ENCODE results near the gene SDE2. TPM values are rescaled to one million over a fixed set of nuclear protein-coding genes. Genes with fewer than 3 reads are reported as not detected.
A peak's percentile ranks its signal among the peaks of the same experiment; 100 is the strongest.
"Not testable (repeated sequence)": the region's sequence is repeated elsewhere in the genome, so short reads cannot be mapped to it uniquely, and the experiment has no call there.

Gene SDE2
- total and polyA plus RNA-seq, 8 donors = 3.3 to 12.4 (median 8.5) TPM

- TF ChIP-seq CTCF (IDR thresholded peaks at IDR 0.05) = no peak
- FAIRE-seq (no peak), ATAC-seq (no peak), DNase-seq (no peak)
- 75 to 81% methylated on average over 3 of the region's 3 CpGs for WGBS, 2 donors
- H3K27me3 ChIP-seq = no peaks in the 10 kb centered on the region
- H3K4me1 ChIP-seq = no peaks in the 10 kb centered on the region
- H3K4me3 ChIP-seq = no peak overlapping the region
- no peaks in the 10 kb centered on the region for H3K36me3 ChIP-seq
- no peak overlapping the region for H3K27ac ChIP-seq
- no peaks in the 10 kb centered on the region for H3K9me3 ChIP-seq
- intact Hi-C loops (cut with DNase I) = no loop called here
Measured at GRCh38 chr1:225936523-225936922, 62.6 kb downstream of the SDE2 start.

GRCh38 chr1:225936086-225936485, 63.1 kb downstream of the SDE2 start:
- intact Hi-C loops (cut with DNase I); H3K9me3 ChIP-seq; H3K4me1 ChIP-seq; H3K27ac ChIP-seq; H3K4me3 ChIP-seq; FAIRE-seq; H3K36me3 ChIP-seq; H3K27me3 ChIP-seq: not testable (repeated sequence)
- ATAC-seq (peak in 3 of 4 donors; percentile 40 to 63 (median 52)), DNase-seq (peak in 2 of 6 donors; percentile 32 to 37)
- 66 to 70% methylated on average over 8 of the region's 8 CpGs for WGBS, 2 donors

- DNase-seq = no peak
- TF ChIP-seq CTCF (IDR thresholded peaks at IDR 0.05) = no peak
- Histone ChIP-seq H3K9me3 (no peaks in the 10 kb centered on the region), H3K27me3 (no peaks in the 10 kb centered on the region), H3K4me3 (no peak overlapping the region), H3K4me1 (no peaks in the 10 kb centered on the region), H3K36me3 (no peaks in the 10 kb centered on the region), H3K27ac (no peak overlapping the region)
- no peak for ATAC-seq
- intact Hi-C loops (cut with DNase I) = no loop called here
- FAIRE-seq = no peak
- WGBS, 2 donors = 88 to 96% methylated on average over 5 of the region's 5 CpGs
Measured at GRCh38 chr1:225934711-225935110, 64.4 kb downstream of the SDE2 start.

- TF ChIP-seq CTCF (IDR thresholded peaks at IDR 0.05) = no peak
- ATAC-seq (no peak), DNase-seq (no peak), FAIRE-seq (no peak)
- Histone ChIP-seq H3K4me3 (no peak overlapping the region), H3K4me1 (no peaks in the 10 kb centered on the region), H3K9me3 (no peaks in the 10 kb centered on the region), H3K27me3 (no peaks in the 10 kb centered on the region), H3K36me3 (no peaks in the 10 kb centered on the region), H3K27ac (no peak overlapping the region)
- intact Hi-C loops (cut with DNase I) = no loop called here
- 54 to 73% methylated on average over 2 of the region's 2 CpGs for WGBS, 2 donors
Measured at GRCh38 chr1:225933072-225933471, 66.1 kb downstream of the SDE2 start.

Other genes starting within 250 kb of the SDE2 start
- gene SRP9, start 221.5 kb downstream of the SDE2 start, total RNA-seq = 100 to 1,000 TPM in 1 of 6 donors, 10 to 100 TPM in 5; 63.0 to 102 (median 89.5) TPM
- gene SRP9, start 221.5 kb downstream of the SDE2 start, polyA plus RNA-seq = 100 to 1,000 TPM in 1 of 2 donors, 10 to 100 TPM in 1; 78.0 to 145 TPM
- gene EPHX1, start 189.2 kb downstream of the SDE2 start, total RNA-seq = 100 to 1,000 TPM in 5 of 6 donors, 10 to 100 TPM in 1; 87.2 to 168 (median 144) TPM
- 10 to 100 TPM; 26.1 to 58.0 TPM for gene EPHX1, start 189.2 kb downstream of the SDE2 start, polyA plus RNA-seq
- 100 to 1,000 TPM in 1 of 6 donors, 10 to 100 TPM in 5; 56.3 to 124 (median 76.4) TPM for gene TMEM63A, start 117.0 kb downstream of the SDE2 start, total RNA-seq
- 100 to 1,000 TPM in 1 of 2 donors, 10 to 100 TPM in 1; 88.9 to 185 TPM for gene TMEM63A, start 117.0 kb downstream of the SDE2 start, polyA plus RNA-seq
- 100 to 1,000 TPM in 1 of 6 donors, 10 to 100 TPM in 4, 1 to 10 TPM in 1; 4.1 to 146 (median 55.9) TPM for gene LEFTY1, start 110.2 kb downstream of the SDE2 start, total RNA-seq
- 10 to 100 TPM in 1 of 2 donors, 1 to 10 TPM in 1; 8.4 to 57.6 TPM for gene LEFTY1, start 110.2 kb downstream of the SDE2 start, polyA plus RNA-seq
- gene PYCR2, start 75.1 kb downstream of the SDE2 start, total RNA-seq = 10 to 100 TPM; 21.3 to 38.4 (median 30.5) TPM
- 10 to 100 TPM; 69.2 to 88.9 TPM for gene PYCR2, start 75.1 kb downstream of the SDE2 start, polyA plus RNA-seq
- gene LEFTY2, start 58.1 kb downstream of the SDE2 start, total RNA-seq = 10 to 100 TPM in 1 of 6 donors, under 1 TPM in 1, not detected in 4; 0.09 to 16.3 TPM
- gene LEFTY2, start 58.1 kb downstream of the SDE2 start, polyA plus RNA-seq = 1 to 10 TPM in 1 of 2 donors, under 1 TPM in 1; 0.07 to 1.4 TPM
- 100 to 1,000 TPM; 122 to 302 (median 193) TPM for gene H3-3A, start 63.4 kb upstream of the SDE2 start, total RNA-seq
- gene H3-3A, start 63.4 kb upstream of the SDE2 start, polyA plus RNA-seq = 100 to 1,000 TPM; 329 to 427 TPM
- 10 to 100 TPM; 16.3 to 24.4 (median 19.7) TPM for gene ACBD3, start 187.4 kb upstream of the SDE2 start, total RNA-seq
- 10 to 100 TPM in 1 of 2 donors, 1 to 10 TPM in 1; 5.9 to 12.8 TPM for gene ACBD3, start 187.4 kb upstream of the SDE2 start, polyA plus RNA-seq
- not detected for gene MIXL1, start 224.3 kb upstream of the SDE2 start, total RNA-seq
- not detected for gene MIXL1, start 224.3 kb upstream of the SDE2 start, polyA plus RNA-seq

All from pancreas (tissue), 10 donors.